Left kidney (tissue), 2 donors: Measurements from ENCODE around the gene EIF3D. TPM values are rescaled to one million over a fixed set of nuclear protein-coding genes. Genes with fewer than 3 reads are reported as not detected.

Experiments used
- DNase-seq: peaks from one replicate; pipeline ENCODE4 v3.0.0-alpha.2; 2013
- polyA plus RNA-seq: library from polyadenylated mRNA; unstranded; fragments of 120-200 nt; gene quantifications from one replicate; pipeline ENCODE4 v1.2.1, GENCODE V29; 2013; ENCODE audit not compliant: insufficient read length

EIF3D gene
- polyA plus RNA-seq, 1 donor, result 285 TPM

GRCh38 chr22:36510384-36510783 lies 18.6 kb downstream of the EIF3D start:
- no peak for DNase-seq

- no peak for DNase-seq
These were observed 21.4 kb downstream of the EIF3D start for GRCh38 chr22:36507518-36508010.

- peak; percentile 89 for DNase-seq
These were observed 22.1 kb downstream of the EIF3D start, which contains the start of gene FOXRED2 for GRCh38 chr22:36506637-36507517. Gene FOXRED2, minus strand, starts transcription at chr22:36507040. Its CDS starts 618 bp downstream, at chr22:36506422.

GRCh38 chr22:36505998-36506635 lies 22.8 kb downstream of the EIF3D start:
- DNase-seq, result no peak

- DNase-seq, result no peak
These were observed 30.9 kb downstream of the EIF3D start for GRCh38 chr22:36497910-36498665.

GRCh38 chr22:36493690-36494110 lies 35.3 kb downstream of the EIF3D start:
- DNase-seq, result no peak

GRCh38 chr22:36492109-36492508 lies 36.9 kb downstream of the EIF3D start:
- no peak for DNase-seq

- no peak for DNase-seq
These were observed 37.8 kb downstream of the EIF3D start for GRCh38 chr22:36491155-36491554.

- no peak for DNase-seq
These were observed 42.2 kb downstream of the EIF3D start for GRCh38 chr22:36486619-36487384.

- DNase-seq, result peak; percentile 96
These were observed 47.4 kb downstream of the EIF3D start, which contains the start of gene TXN2 for GRCh38 chr22:36481393-36482168. Gene TXN2, minus strand, starts transcription at chr22:36481640. Its CDS starts 803 bp downstream, at chr22:36480837.

GRCh38 chr22:36480941-36481392 lies 48.0 kb downstream of the EIF3D start:
- DNase-seq, result no peak

GRCh38 chr22:36478966-36479365 lies 50.0 kb downstream of the EIF3D start:
- DNase-seq, result no peak

- no peak for DNase-seq
These were observed 53.6 kb downstream of the EIF3D start for GRCh38 chr22:36475341-36475740.

- no peak for DNase-seq
These were observed 56.3 kb downstream of the EIF3D start for GRCh38 chr22:36472689-36473088.

GRCh38 chr22:36471341-36471821 lies 57.6 kb downstream of the EIF3D start:
- DNase-seq, result no peak

- DNase-seq, result no peak
These were observed 58.0 kb downstream of the EIF3D start for GRCh38 chr22:36470994-36471331.

- DNase-seq, result peak; percentile 85
These were observed 58.6 kb downstream of the EIF3D start for GRCh38 chr22:36470162-36470993.

GRCh38 chr22:36469094-36469710 lies 59.8 kb downstream of the EIF3D start:
- DNase-seq, result no peak

GRCh38 chr22:36467946-36468345 lies 61.0 kb downstream of the EIF3D start:
- DNase-seq, result no peak
